Upper lobe of left lung (tissue), 6 donors: ENCODE measurements around the gene CTTNBP2. TPM values are rescaled to one million over a fixed set of nuclear protein-coding genes. Genes with fewer than 3 reads are reported as not detected.
A peak's percentile ranks its signal among the peaks of the same experiment; 100 is the strongest.

Experiments used
- ATAC-seq, 2 donors: fragments of 200-7000 bp; cut with Tn5 transposase; one replicate each; pipeline ENCODE4 v1.9.1; 2022; ENCODE audit warnings: mild to moderate bottlenecking in 2 of 2, moderate library complexity in 2 of 2; ENCODE audit not compliant: low FRiP score in 2 of 2
- DNase-seq, 2 donors: peaks; one replicate each; pipeline ENCODE4 v3.0.0-alpha.2; 2019 to 2020
- H3K27ac ChIP-seq, 4 donors: fragments of 200-600 bp; sonication (generic); one replicate each; pipeline ENCODE4 v1.5.1; 2016 to 2019
- H3K27me3 ChIP-seq, 4 donors: fragments of 200-600 bp; sonication (generic); one replicate each; pipeline ENCODE4 v1.5.1; 2017 to 2019
- H3K36me3 ChIP-seq, 4 donors: fragments of 200-600 bp; sonication (generic); one replicate each; pipeline ENCODE4 v1.5.1; 2016 to 2019
- H3K4me1 ChIP-seq, 4 donors: fragments of 200-600 bp; sonication (generic); one replicate each; pipeline ENCODE4 v1.5.1; 2018 to 2019
- H3K4me3 ChIP-seq, 4 donors: fragments of 200-600 bp; sonication (generic); one replicate each; pipeline ENCODE4 v1.5.1; 2017 to 2019; ENCODE audit warnings: mild to moderate bottlenecking in 2 of 4, moderate library complexity in 1 of 4
- H3K9me3 ChIP-seq, 4 donors: fragments of 200-600 bp; sonication (generic); one replicate each; pipeline ENCODE4 v1.5.1; 2018 to 2019
- EP300 ChIP-seq, 4 donors: sonication (generic); formaldehyde crosslinking; IDR thresholded peaks; one replicate each; pipeline ENCODE4 v1.5.1; 2017; ENCODE audit warnings: antibody characterized with exemption in 4 of 4, control low read depth in 2 of 4
- POLR2A ChIP-seq, 4 donors: fragments of 450-650 bp; IDR thresholded peaks; one replicate each; pipeline ENCODE4 v1.5.1; 2016 to 2017; ENCODE audit warnings: antibody characterized with exemption in 4 of 4, mild to moderate bottlenecking in 2 of 4
- POLR2AphosphoS5 ChIP-seq, 2 donors: sonication (generic); formaldehyde crosslinking; IDR thresholded peaks; one replicate each; pipeline ENCODE4 v1.5.1; 2017; ENCODE audit warnings: antibody characterized with exemption in 2 of 2
- WGBS, 2 donors: methylation state at CpG; one replicate each; pipeline ENCODE4 v1.1.5; 2017 to 2018; 5-methylcytosine and 5-hydroxymethylcytosine counted together
- total RNA-seq, 6 donors: library from RNA; depleted of rRNA in 4 of 6; stranded (reverse); fragments of >200 nt in 4 of 6; gene quantifications; one replicate each; pipeline versions ENCODE4 v1.1.0 to v1.2.1, GENCODE V29; 2016 to 2021
- TF ChIP-seq, protein P1 (sequence below), 6 experiments: fragments of 450-650 bp in 4 of 6; fragments of 200-600 bp in 2 of 6; sonication (generic) in 2 of 6; IDR thresholded peaks; one replicate each; pipeline ENCODE4 v1.5.1; 2016 to 2019; ENCODE audit warnings: antibody characterized with exemption in 6 of 6
- donor health status: DM: no; HTN: no; CAD: no; lungs with moderate emphysema.
- donor health status: DM: no; HTN: yes; CAD: no; lungs with severe emphysema.

CTTNBP2 gene
- total RNA-seq, 6 donors from 2014 or later = 3.3 to 7.0 (median 5.1) TPM

DNA sequence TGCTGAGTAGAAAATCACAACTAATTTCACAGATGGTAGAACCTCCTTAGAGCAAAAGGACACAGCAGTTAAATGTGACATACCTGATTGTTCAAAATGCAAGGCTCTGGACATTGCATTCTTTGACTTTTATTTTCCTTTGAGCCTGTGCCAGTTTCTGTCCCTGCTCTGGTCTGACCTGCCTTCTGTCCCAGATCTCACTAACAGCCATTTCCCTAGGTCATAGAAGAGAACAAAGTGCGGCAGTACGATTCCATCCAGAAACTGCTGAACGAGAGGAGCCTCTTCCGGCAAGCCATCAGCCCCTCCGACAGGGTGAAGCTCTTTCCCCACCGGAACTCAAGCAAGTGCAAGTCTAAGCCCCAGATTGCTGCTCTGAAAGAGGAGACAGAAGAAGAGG, 206.6 kb downstream of the CTTNBP2 start:
- WGBS, 2 donors = 87 to 89% methylated on average over 6 of the region's 6 CpGs
- Histone ChIP-seq H3K4me1 (peaks cover 0 to 13% (median 0%) of the 10 kb centered on the region in 4 donors), H3K27ac (peak overlapping the region in 1 of 4 donors; percentile 36), H3K4me3 (no peak overlapping the region), H3K9me3 (no peaks in the 10 kb centered on the region), H3K36me3 (no peaks in the 10 kb centered on the region), H3K27me3 (no peaks in the 10 kb centered on the region)
- no peak for ATAC-seq
- no peak for DNase-seq
- TF ChIP-seq, protein P1, sequence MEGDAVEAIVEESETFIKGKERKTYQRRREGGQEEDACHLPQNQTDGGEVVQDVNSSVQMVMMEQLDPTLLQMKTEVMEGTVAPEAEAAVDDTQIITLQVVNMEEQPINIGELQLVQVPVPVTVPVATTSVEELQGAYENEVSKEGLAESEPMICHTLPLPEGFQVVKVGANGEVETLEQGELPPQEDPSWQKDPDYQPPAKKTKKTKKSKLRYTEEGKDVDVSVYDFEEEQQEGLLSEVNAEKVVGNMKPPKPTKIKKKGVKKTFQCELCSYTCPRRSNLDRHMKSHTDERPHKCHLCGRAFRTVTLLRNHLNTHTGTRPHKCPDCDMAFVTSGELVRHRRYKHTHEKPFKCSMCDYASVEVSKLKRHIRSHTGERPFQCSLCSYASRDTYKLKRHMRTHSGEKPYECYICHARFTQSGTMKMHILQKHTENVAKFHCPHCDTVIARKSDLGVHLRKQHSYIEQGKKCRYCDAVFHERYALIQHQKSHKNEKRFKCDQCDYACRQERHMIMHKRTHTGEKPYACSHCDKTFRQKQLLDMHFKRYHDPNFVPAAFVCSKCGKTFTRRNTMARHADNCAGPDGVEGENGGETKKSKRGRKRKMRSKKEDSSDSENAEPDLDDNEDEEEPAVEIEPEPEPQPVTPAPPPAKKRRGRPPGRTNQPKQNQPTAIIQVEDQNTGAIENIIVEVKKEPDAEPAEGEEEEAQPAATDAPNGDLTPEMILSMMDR (IDR thresholded peaks at IDR 0.05) = no peak

DNA sequence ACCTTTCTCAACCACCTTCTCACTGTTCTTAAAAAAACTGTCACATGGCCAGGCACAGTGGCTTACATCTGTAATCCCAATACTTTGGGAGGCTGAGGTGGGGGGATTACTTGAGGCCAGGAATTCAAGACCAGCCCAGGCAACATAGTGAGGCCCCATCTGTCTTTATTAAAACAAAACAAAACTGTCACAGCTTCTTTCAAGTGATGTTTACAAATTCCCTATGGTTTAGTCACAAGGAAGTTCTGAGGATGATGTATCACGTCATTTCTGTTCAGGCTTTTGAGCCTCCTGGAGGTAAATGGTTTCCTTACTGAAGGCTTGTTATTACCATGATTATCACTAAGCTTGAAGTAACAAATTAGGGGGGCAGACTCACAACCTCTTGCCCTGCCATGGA, 207.2 kb downstream of the CTTNBP2 start:
- H3K9me3 ChIP-seq = no peaks in the 10 kb centered on the region
- H3K27ac ChIP-seq = peak overlapping the region in 1 of 4 donors; percentile 36
- ATAC-seq (no peak), DNase-seq (no peak)
- H3K4me3 ChIP-seq = no peak overlapping the region
- 39 to 50% methylated on average over 1 of the region's 1 CpG for WGBS, 2 donors
- peaks cover 0 to 13% (median 0%) of the 10 kb centered on the region in 4 donors for H3K4me1 ChIP-seq
- no peaks in the 10 kb centered on the region for H3K36me3 ChIP-seq
- no peak for TF ChIP-seq POLR2AphosphoS5 (IDR thresholded peaks at IDR 0.05)
- no peak for TF ChIP-seq POLR2A (IDR thresholded peaks at IDR 0.05)
- TF ChIP-seq, protein P1 (IDR thresholded peaks at IDR 0.05) = no peak
- no peak for TF ChIP-seq EP300 (IDR thresholded peaks at IDR 0.05)
- no peaks in the 10 kb centered on the region for H3K27me3 ChIP-seq

DNA sequence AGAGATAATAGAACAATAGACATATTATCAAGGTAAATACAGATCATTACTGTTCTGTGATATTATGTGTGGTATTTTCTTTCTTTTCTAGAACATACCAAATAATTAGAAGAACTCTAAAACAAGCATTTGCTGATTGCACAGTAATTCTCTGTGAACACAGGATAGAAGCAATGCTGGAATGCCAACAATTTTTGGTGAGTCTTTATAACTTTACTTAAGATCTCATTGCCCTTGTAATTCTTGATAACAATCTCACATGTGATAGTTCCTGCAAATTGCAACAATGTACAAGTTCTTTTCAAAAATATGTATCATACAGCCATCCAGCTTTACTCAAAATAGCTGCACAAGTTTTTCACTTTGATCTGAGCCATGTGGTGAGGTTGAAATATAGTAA, 207.9 kb downstream of the CTTNBP2 start:
- no peak for DNase-seq
- no peaks in the 10 kb centered on the region for H3K27me3 ChIP-seq
- no peaks in the 10 kb centered on the region for H3K9me3 ChIP-seq
- TF ChIP-seq, protein P1 (IDR thresholded peaks at IDR 0.05) = no peak
- TF ChIP-seq POLR2A (IDR thresholded peaks at IDR 0.05) = no peak
- no peak for TF ChIP-seq EP300 (IDR thresholded peaks at IDR 0.05)
- TF ChIP-seq POLR2AphosphoS5 (IDR thresholded peaks at IDR 0.05) = no peak
- peaks cover 0 to 16% (median 0%) of the 10 kb centered on the region in 4 donors for H3K4me1 ChIP-seq
- H3K4me3 ChIP-seq = no peak overlapping the region
- no peaks in the 10 kb centered on the region for H3K36me3 ChIP-seq
- H3K27ac ChIP-seq = no peak overlapping the region
- ATAC-seq = no peak

DNA sequence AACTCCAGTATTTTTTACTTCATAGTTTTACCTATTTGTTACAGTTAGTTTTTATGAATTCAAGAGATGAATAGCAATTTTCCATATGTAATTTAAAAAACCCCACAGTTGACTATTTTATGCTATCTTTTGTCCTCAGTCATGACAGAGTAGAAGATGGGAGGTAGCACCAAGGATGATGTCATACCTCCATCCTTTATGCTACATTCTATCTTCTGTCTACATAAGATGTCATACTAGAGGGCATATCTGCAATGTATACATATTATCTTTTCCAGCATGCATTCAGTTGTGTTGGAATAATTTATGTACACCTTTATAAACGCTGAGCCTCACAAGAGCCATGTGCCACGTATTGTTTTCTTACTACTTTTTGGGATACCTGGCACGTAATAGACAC, 209.2 kb downstream of the CTTNBP2 start:
- WGBS, 2 donors = 72% methylated on average over 3 of the region's 3 CpGs
- Histone ChIP-seq H3K27me3 (no peaks in the 10 kb centered on the region), H3K9me3 (no peaks in the 10 kb centered on the region), H3K27ac (no peak overlapping the region), H3K36me3 (no peaks in the 10 kb centered on the region), H3K4me3 (no peak overlapping the region), H3K4me1 (peaks cover 0 to 26% (median 0%) of the 10 kb centered on the region in 4 donors)
- ATAC-seq (no peak), DNase-seq (no peak)
- TF ChIP-seq POLR2A (IDR thresholded peaks at IDR 0.05) = no peak
- TF ChIP-seq, protein P1 (IDR thresholded peaks at IDR 0.05) = no peak
- TF ChIP-seq POLR2AphosphoS5 (IDR thresholded peaks at IDR 0.05) = no peak
- no peak for TF ChIP-seq EP300 (IDR thresholded peaks at IDR 0.05)

DNA sequence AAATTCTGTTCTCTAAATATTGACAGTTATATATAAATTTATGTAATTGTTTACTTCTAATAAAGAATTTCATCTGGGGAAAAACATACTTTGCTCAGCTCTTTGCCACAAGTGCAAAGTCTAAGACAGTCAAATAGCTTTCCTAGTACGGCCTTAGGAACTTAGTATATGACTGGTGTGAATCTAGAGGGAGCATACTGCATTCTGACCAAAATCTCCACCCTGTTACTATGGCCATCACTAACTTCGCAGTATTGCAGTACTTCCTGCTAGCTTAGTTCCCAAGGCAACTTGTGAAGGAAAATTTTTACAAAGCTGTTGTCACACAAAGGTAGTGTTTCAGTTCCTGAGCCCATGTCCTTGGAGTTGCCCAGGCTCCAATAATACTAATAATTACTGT, 211.9 kb downstream of the CTTNBP2 start:
- WGBS, 2 donors = 71 to 74% methylated on average over 2 of the region's 2 CpGs
- ATAC-seq = no peak

More for the DNA sequence above, 211.9 kb downstream of the CTTNBP2 start:
- H3K36me3 ChIP-seq = no peaks in the 10 kb centered on the region
- H3K4me3 ChIP-seq = no peak overlapping the region
- H3K4me1 ChIP-seq = peaks cover 0 to 27% (median 0%) of the 10 kb centered on the region in 4 donors
- H3K27ac ChIP-seq = no peak overlapping the region
- H3K27me3 ChIP-seq = no peaks in the 10 kb centered on the region
- TF ChIP-seq, protein P1 (IDR thresholded peaks at IDR 0.05) = no peak
- no peaks in the 10 kb centered on the region for H3K9me3 ChIP-seq
- no peak for DNase-seq
